Coronary artery (tissue), 2 donors: Measurements from ENCODE around the gene CTNNB1.

ENCODE experiments used
- DNase-seq: peaks from one replicate; pipeline ENCODE4 v3.0.0-alpha.2; 2017; ENCODE audit warnings: low spot score
- H3K27ac ChIP-seq, 2 donors: fragments of 200-600 bp; sonication (generic); one replicate each; pipeline ENCODE4 v1.5.1; 2016 to 2019
- H3K4me3 ChIP-seq: fragments of 200-600 bp; sonication (generic); 2 replicates; pipeline ENCODE4 v1.5.1; 2016; ENCODE audit warnings: mild to moderate bottlenecking, moderate library complexity
- TF ChIP-seq, protein P1 (sequence below): fragments of 200-600 bp; sonication (generic); IDR thresholded peaks from one replicate; pipeline ENCODE4 v1.5.1; 2019; ENCODE audit warnings: antibody characterized with exemption

The CTNNB1 gene

DNA sequence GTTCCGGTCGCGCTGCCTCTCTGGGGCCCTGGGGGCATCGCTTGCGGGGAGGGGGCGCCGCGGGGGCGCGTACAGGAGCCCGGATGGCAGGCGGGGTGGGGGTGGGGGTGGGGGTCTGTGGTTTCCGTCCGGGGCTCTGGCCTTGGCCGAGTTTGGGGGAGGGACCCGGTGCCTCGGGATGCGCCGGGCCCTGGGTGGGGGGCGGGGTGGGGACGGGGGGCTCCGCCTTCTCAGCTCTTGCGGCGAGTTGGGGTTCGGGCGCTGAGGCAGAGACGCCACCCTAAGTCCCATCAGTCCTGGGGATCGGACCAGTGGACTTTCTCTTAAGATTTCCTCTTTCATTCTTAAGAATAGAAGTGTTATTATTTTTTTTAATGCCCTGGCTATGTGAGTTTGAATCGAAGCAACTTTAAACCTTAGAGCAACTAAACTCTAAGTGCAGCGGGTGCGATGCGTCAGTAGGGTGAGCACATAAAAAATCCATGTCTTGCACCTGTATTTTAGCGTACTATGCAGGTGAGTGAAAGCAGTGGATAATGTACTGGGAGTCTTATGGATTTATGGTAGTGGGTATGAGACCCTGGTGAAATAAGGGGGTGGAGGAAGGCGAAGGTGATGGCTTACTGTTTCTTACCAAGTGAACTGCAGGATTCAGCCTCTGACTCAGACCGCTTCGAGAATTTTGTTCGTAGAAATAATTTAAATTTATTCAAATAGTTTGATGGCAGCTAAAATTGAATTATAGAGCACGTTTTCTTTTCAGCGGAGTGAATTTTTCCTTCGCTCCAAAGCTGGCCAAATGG lies 762 bp downstream of the CTNNB1 start:
- H3K27ac ChIP-seq: peak overlapping the region; percentile 97 to 99
- no peak for DNase-seq
- H3K4me3 ChIP-seq: peak overlapping the region; percentile 80
- TF ChIP-seq, protein P1, sequence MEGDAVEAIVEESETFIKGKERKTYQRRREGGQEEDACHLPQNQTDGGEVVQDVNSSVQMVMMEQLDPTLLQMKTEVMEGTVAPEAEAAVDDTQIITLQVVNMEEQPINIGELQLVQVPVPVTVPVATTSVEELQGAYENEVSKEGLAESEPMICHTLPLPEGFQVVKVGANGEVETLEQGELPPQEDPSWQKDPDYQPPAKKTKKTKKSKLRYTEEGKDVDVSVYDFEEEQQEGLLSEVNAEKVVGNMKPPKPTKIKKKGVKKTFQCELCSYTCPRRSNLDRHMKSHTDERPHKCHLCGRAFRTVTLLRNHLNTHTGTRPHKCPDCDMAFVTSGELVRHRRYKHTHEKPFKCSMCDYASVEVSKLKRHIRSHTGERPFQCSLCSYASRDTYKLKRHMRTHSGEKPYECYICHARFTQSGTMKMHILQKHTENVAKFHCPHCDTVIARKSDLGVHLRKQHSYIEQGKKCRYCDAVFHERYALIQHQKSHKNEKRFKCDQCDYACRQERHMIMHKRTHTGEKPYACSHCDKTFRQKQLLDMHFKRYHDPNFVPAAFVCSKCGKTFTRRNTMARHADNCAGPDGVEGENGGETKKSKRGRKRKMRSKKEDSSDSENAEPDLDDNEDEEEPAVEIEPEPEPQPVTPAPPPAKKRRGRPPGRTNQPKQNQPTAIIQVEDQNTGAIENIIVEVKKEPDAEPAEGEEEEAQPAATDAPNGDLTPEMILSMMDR: no peak

DNA sequence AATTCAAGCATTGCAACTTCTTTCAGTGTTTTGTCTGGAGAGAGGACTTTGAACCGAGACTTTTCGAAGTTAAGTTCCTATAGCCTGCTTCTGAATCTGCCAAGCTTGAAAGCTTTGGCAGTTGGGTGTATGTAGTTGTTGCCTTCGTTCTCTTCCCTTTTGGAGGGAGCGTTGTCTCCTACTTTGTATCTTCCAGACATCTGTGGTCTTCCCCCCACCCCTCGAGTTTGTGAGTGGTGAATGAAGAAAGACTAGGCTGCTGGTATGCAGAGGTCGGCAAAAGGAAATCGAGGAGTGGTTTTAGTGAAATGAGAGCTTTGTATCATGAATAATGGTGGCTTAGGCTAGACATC lies 1.3 kb downstream of the CTNNB1 start:
- DNase-seq: no peak
- TF ChIP-seq, protein P1: no peak
- peak overlapping the region; percentile 97 to 99 for H3K27ac ChIP-seq
- H3K4me3 ChIP-seq: peak overlapping the region; percentile 80

GRCh38 chr3:41202075-41202833 lies 2.9 kb downstream of the CTNNB1 start:
- DNase-seq: no peak
- Histone ChIP-seq H3K27ac (peak overlapping the region in 1 of 2 donors; percentile 17), H3K4me3 (peak overlapping the region; percentile 80)
- TF ChIP-seq, protein P1: no peak

- peak overlapping the region; percentile 80 for H3K4me3 ChIP-seq
- DNase-seq: no peak
- TF ChIP-seq, protein P1: no peak
- H3K27ac ChIP-seq: no peak overlapping the region
Measured at GRCh38 chr3:41202834-41203345, 3.6 kb downstream of the CTNNB1 start.

DNA sequence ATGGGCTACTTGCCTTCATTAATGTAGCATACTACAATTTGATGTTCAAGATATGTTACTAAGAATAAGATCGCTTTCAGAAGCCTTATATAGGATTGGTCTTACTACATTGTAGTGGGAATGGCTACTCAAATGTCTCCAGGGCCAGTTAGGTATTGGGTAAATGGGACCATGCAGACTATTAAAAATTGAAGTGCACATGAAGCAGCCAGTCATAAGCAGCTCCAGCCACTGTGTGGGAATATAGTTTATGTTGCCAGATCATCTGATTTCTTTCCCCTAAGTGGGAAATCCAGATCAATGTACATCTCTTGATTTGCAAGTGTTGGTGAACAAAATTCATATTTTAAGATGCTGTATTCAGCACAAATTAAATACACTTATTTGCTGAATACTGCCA lies 5.1 kb downstream of the CTNNB1 start:
- Histone ChIP-seq H3K4me3 (peak overlapping the region; percentile 18), H3K27ac (no peak overlapping the region)
- TF ChIP-seq, protein P1: no peak

GRCh38 chr3:41205591-41205990 lies 6.3 kb downstream of the CTNNB1 start:
- peak overlapping the region; percentile 14 for H3K4me3 ChIP-seq
- TF ChIP-seq, protein P1: no peak
- no peak overlapping the region for H3K27ac ChIP-seq
- DNase-seq: no peak

More for the DNA sequence above, 5.1 kb downstream of the CTNNB1 start:
- no peak for DNase-seq
